T1000 (cell line): Measurements from ENCODE around the gene SLC6A13.
"Not testable (repeated sequence)": the region's sequence is repeated elsewhere in the genome, so short reads cannot be mapped to it uniquely, and the experiment has no call there.

ENCODE experiments used
- DNase-seq: peaks from one replicate; lab custom pipeline; 2025; ENCODE audit warnings: mixed read lengths; lab: John Stamatoyannopoulos, UW

Gene SLC6A13

DNA sequence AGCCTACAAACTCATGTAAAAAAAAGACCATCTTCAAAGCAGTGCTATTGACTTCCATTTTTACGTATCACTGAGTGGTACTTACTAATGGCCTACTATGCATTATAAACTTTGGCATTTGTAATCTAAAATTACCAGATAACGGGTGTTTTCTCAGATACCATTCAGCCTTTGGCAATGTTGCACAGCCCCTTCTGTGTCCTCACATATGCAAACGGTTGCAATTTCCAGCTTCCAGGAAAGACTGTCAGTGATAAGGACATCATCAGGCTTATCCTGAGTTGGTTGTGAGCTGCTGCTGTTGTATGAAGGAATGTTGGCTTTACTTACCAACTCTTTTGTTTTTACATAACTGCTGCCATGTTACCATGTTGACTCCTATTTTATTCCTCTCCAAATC, 1.6 kb upstream of the SLC6A13 start:
- DNase-seq = no peak

GRCh38 chr12:263574-263973, 938 bp upstream of the SLC6A13 start:
- no peak for DNase-seq

- DNase-seq = no peak
Measured at GRCh38 chr12:262113-262512, 523 bp downstream of the SLC6A13 start.

DNA sequence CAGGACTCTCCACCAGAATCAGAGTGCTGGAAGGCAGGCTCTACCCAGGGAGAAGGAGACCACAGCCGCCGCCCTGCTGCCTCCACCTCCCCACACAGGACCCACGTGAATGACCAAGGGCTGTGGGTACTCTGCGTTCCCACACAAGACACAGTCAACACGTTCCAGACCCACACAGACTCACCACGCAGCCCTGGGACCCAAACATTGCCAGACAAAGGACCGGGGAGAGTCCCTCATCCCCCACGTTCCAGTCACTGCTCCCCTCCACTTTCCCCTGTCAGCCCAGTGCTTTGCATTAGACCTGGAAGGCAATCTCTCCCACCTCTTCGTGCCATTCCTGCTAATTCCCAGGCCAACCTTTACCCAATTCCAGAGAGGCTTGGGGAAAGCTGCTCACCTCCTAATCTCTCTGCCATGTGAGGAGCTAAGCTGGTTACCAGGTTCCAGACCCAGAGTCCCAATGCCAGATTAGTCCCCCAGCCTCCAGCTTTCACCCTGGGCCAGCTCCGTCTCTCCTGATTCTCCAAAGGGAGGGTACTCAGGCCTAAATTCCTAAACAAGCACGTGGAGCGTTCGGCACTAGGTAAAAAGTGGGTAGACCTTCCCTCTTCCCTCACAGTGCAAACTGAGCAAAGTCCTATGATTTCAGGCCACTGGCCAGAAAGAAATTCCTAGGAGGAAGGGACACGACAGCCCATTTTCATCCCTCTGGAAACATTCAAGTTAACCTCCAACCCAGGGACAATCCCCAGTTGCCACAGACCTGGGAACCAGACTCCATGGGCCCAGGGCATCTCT, 4.9 kb downstream of the SLC6A13 start:
- DNase-seq = no peak

- DNase-seq = no peak
Measured at GRCh38 chr12:256958-257357, 5.7 kb downstream of the SLC6A13 start.

- DNase-seq = no peak
Measured at GRCh38 chr12:256225-256624, 6.4 kb downstream of the SLC6A13 start.

GRCh38 chr12:254912-255311, 7.7 kb downstream of the SLC6A13 start:
- DNase-seq = no peak

DNA sequence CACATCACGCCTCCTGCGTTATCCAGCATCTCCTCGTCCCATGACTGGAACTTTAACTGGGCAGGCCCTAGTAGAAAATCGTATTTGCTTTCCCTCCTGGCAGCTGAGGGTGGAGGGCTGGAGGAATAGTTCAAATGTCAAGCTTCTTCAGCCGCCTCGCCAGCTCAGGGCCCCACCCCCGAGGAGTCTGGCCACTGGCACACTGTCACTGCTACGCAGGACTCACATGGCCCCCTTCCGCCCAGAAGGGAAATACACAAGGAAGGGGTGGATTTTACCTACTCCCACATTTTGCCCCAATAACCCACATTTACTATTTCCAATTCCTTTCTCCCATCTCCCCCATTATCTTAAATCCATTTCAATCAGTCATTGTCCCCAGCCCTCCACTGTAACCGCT, 8.6 kb downstream of the SLC6A13 start:
- DNase-seq = no peak

DNA sequence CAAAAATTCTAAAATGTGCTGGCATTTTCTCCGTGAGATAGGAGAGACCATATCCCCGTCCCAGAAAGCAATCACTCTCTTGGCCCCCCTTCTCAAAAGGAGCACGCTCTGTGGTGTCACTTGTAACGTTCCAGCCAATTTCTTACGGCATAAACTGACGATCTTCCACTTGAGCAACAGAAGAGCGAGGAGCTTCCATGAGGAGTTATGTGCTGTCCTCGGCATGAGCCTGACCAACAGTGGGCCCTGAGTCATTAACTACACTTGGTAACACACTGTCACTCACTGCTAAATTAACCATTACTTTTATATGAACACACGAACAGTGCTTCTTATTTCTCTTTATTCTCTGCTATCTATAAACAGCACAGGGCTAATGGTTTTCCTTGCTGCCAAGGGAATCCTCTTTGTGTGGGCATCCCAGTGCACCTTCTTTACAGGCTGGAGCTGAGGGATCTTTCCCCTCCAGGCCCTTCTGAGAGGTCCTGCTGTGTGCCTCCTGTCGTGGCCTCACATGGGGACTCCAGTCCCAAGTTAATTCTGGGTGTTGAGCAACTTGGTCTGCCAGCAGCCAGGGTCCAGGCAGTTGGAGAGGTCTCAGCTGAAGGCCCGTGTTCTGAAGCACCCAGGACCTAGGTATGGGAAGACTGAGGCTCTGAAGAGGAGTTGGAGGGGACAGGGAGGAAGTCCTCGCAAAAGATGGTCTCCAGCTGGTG, 9.4 kb downstream of the SLC6A13 start:
- DNase-seq = no peak

DNA sequence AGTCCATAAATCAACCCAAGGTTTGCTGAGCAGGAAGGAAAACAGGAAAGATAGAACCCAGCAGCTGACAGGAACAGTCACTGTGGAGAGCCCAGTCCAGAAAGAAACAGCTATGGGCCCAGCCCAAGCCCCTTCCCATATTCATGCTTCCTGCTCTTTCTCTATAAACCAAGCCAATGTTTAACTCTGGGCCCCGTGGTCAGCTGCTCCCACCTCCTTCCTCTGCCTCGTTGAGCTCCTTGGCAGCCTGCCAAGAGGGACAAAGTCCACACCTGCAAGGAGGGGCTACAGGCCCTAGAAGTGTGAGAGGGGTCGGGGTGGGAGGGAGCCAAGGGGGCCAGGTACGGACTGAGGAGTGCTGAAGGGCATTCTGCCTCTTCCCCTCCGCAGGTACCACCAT, 10.0 kb downstream of the SLC6A13 start:
- DNase-seq = no peak

GRCh38 chr12:247271-247670, 15.4 kb downstream of the SLC6A13 start:
- no peak for DNase-seq

DNA sequence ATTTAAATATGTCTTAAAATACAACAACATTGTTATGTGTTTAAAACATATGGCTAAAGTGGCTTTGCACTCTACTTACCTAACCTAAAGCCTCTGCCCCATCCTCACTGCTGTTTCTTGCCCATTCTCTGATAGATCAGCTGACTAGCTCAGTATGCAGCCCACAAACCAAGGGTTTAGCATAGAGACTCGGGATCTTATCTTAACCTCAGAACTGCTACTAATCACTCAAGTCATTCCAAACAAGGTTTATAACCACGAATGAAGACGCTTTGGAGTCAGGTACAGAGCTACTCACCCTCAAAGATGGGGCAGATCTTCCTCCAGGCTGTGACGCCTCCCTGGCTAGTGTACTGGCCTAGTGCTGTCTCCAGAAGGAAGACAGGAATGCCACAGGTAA, 19.3 kb downstream of the SLC6A13 start:
- DNase-seq = no peak

GRCh38 chr12:242496-242895, 20.1 kb downstream of the SLC6A13 start:
- no peak for DNase-seq

GRCh38 chr12:241266-241665, 21.4 kb downstream of the SLC6A13 start:
- DNase-seq = no peak

GRCh38 chr12:240566-240965, 22.1 kb downstream of the SLC6A13 start:
- no peak for DNase-seq

DNA sequence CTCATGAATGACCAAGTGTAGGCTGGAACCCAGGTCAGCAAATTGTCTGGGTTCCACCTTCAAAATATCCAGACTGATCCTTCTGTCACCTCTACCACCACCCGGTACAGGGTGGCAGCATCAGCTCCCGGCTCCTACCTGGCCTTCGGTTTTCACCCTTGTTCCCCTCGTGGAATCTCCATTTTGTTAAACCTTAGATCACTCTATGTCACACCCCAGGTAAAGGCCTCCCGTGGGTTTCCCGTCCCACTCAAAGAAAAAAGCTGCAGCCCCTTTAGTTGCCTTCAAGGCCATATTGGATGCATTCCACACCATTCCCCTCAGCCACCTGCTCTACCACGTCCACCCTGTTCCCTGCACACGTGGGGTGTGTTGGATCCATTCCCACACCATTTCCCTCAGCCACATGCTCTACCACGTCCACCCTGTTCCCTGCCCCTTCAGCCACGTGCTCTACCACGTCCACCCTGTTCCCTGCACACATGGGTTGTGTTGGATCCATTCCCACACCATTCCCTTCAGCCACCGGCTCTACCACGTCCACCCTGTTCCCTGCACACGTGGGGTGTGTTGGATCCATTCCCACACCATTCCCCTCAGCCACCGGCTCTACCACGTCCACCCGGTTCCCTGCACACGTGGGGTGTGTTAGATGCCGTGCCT, 23.8 kb downstream of the SLC6A13 start:
- DNase-seq = no peak

GRCh38 chr12:238116-238515, 24.5 kb downstream of the SLC6A13 start:
- DNase-seq = no peak

DNA sequence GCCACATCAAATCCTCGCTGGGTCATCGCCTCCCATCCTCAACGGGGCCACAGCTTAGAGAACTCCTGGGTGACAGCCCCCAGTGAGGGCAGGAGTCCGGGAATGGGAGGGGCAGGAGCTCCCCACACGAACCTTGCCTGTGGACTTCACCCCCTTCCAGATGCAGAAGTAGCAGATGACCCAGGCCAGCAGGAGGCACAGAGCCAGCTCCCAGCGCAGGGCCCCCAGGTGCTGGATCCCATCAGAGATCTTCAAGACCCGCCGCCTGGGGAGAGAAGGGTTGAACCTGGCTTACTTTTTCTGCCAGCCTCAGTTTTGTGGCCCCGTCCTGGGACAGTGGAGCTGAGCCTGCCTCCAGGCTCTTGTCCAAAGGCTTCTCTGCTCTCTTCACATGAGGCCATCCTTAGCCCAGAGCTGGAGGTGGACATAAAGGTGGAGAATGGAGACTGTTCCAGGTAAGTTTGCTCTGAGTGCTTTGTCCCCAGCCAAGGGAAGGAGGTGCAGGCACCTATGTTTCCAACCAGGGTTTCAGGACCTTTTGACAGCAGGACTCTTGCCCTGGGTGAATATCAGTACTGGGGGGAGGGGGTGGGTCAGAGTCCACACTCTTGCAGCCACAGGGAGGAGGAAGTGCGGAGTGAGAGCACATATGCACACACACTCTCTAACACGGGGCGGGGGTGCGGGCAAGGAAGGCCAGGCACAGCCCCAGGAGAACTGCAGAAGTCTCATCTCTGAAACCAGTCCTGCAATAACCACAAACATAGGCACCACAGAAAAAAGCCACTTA, 25.4 kb downstream of the SLC6A13 start:
- no peak for DNase-seq

- DNase-seq = no peak
Measured at GRCh38 chr12:236445-236844, 26.2 kb downstream of the SLC6A13 start.

DNA sequence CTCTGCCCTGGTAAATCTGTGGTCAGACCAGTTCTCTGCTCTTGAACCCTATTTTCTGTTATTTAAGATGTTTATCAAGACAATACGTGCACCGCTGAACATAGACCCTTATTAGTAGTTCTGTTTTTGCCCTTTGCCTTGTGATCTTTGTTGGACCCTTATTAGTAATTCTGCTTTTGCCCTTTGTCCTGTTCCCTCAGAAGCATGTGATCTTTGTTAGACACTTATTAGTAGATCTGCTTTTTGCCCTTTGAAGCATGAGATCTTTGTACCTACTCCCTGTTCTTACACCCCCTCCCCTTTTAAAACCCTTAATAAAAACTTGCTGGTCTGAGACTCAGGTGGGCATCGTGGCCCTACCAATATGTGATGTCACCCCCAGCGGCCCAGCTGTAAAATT, 26.7 kb downstream of the SLC6A13 start:
- DNase-seq = not testable (repeated sequence)

DNA sequence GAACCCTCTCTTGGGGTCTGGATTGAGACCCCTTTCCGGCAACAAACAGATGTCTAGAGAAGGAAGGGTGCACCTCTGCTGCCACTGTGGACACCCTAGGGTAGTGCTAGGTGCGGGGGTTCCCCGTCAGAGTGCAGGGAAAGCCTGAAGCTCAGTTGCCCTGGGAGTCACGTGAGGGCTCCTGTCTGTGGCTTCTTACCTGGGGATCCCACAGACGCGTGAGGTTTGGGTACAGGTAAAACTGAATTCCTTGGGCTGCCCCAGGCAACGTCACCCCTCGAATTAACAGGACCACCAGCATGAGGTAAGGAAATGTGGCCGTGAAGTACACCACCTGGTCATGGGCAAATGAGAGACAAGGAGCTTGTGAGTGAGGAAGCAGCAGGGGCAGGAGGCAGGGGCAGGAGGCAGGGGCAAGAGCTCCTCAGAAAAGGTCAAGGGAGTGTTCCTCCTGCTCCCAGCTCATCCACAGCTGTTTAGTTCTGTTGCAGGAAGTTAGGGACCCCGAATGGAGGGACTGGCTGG, 27.7 kb downstream of the SLC6A13 start:
- DNase-seq = no peak

GRCh38 chr12:234019-234418, 28.6 kb downstream of the SLC6A13 start:
- no peak for DNase-seq
